HCT116 (cell line): ENCODE data around the gene TMEM50A. TPM values are rescaled to one million over a fixed set of nuclear protein-coding genes. Genes with fewer than 3 reads are reported as not detected.
"Not testable (repeated sequence)": the region's sequence is repeated elsewhere in the genome, so short reads cannot be mapped to it uniquely, and the experiment has no call there.

ENCODE experiments used
- ATAC-seq: fragments of 200-7000 bp; cut with Tn5 transposase; 2 replicates; pipeline ENCODE4 v1.9.1; 2020; ENCODE audit warnings: mild to moderate bottlenecking, moderate library complexity
- BruUV-seq: library from RNA; stranded (reverse); fragments of 400-500 nt; replicated peaks from 2 replicates; lab custom pipeline; 2021; lab: Mats Ljungman, UMichigan
- CTCF ChIA-PET: fragments of 300-600 bp; sonication (Branson Sonifier 250); formaldehyde crosslinking; loops from one replicate; lab custom pipeline; 2021; ENCODE audit warnings: antibody characterized with exemption; lab: Charles Lee
- POLR2A ChIA-PET: fragments of 300-600, 350-600 bp; sonication (Branson Sonifier 250); formaldehyde crosslinking; loops from one replicate; lab custom pipeline; 2021; ENCODE audit warnings: antibody characterized with exemption; lab: Charles Lee
- RAD21 ChIA-PET, 2 experiments: fragments of 300-600 bp; sonication (Branson Sonifier 250); formaldehyde crosslinking; loops; one replicate each; lab custom pipeline; 2023; ENCODE audit warnings: low total read pairs in 2 of 2; ENCODE audit not compliant: uncharacterized antibody in 2 of 2, unreplicated experiment in 2 of 2, low non-redundant PET in 1 of 2; lab: Charles Lee
- DNase-seq: peaks from one replicate; pipeline ENCODE4 v3.0.0-alpha.2; 2010; ENCODE audit warnings: low read depth, low spot score
- H2AFZ ChIP-seq: fragments of 200-600 bp; shearing (Covaris generic), sonication (generic); 2 replicates; pipeline ENCODE4 v1.6.1; 2017; ENCODE audit warnings: low read depth, mixed run types, mixed read lengths, antibody characterized with exemption, low read length; ENCODE audit not compliant: poor library complexity, severe bottlenecking
- H3K27ac ChIP-seq: 2 replicates; pipeline ENCODE4 v1.5.1; 2012; ENCODE audit warnings: low read depth, low read length
- H3K27me3 ChIP-seq: fragments of 200-600 bp; sonication (generic); 2 replicates; pipeline ENCODE4 v1.6.1; 2016; ENCODE audit warnings: mixed run types, low read length, mixed read lengths; ENCODE audit not compliant: insufficient read depth
- H3K36me3 ChIP-seq, 2 experiments: fragments of 200-500 bp in 1 of 2; fragments of 200-600 bp in 1 of 2; sonication (Bioruptor generic) in 1 of 2; sonication (generic) in 1 of 2; 2 replicates each; pipeline versions ENCODE4 v1.5.1 to v1.6.1; 2014 to 2016; ENCODE audit warnings: low read length in 2 of 2, inconsistent platforms in 1 of 2, mixed read lengths in 1 of 2, mixed run types in 1 of 2; ENCODE audit not compliant: insufficient read depth in 2 of 2, control insufficient read depth in 1 of 2
- H3K4me1 ChIP-seq, 2 experiments: fragments of 200-600 bp in 1 of 2; sonication (generic) in 1 of 2; 2 replicates each; pipeline versions ENCODE4 v1.5.1 to v1.6.1; 2012 to 2017; ENCODE audit warnings: low read length in 2 of 2, inconsistent platforms in 1 of 2, mild to moderate bottlenecking in 1 of 2, mixed read lengths in 1 of 2, mixed run types in 1 of 2, moderate library complexity in 1 of 2; ENCODE audit not compliant: insufficient read depth in 2 of 2, control insufficient read depth in 1 of 2
- H3K4me2 ChIP-seq: fragments of 200-600 bp; sonication (generic); 2 replicates; pipeline ENCODE4 v1.6.1; 2017; ENCODE audit warnings: mixed run types, low read length, mixed read lengths
- H3K4me3 ChIP-seq, 2 experiments: fragments of 200-600 bp in 1 of 2; sonication (generic) in 1 of 2; replicated peaks in 1 of 2; 2 replicates each; pipeline ENCODE4 v1.5.1; 2011 to 2016; ENCODE audit warnings: low read length in 2 of 2, control low read depth in 1 of 2, low read depth in 1 of 2, mild to moderate bottlenecking in 1 of 2, mixed read lengths in 1 of 2, mixed run types in 1 of 2
- H3K79me2 ChIP-seq: fragments of 200-600 bp; sonication (generic); 2 replicates; pipeline ENCODE4 v1.6.1; 2017; ENCODE audit warnings: mild to moderate bottlenecking, mixed run types, low read length, moderate library complexity, mixed read lengths; ENCODE audit not compliant: insufficient read depth
- H3K9ac ChIP-seq: fragments of 200-600 bp; sonication (generic); 2 replicates; pipeline ENCODE4 v1.6.1; 2016; ENCODE audit warnings: low read length, mixed read lengths
- H3K9me2 ChIP-seq: fragments of 200-600 bp; sonication (generic), shearing (Covaris generic); 2 replicates; pipeline ENCODE4 v1.6.1; 2017; ENCODE audit warnings: mixed run types, mild to moderate bottlenecking, moderate library complexity; ENCODE audit not compliant: insufficient read depth
- H3K9me3 ChIP-seq, 2 experiments: fragments of 200-500 bp in 1 of 2; fragments of 200-600 bp in 1 of 2; sonication (Bioruptor generic) in 1 of 2; sonication (generic) in 1 of 2; 2 replicates each; pipeline ENCODE4 v1.6.1; 2014 to 2017; ENCODE audit warnings: low read length in 2 of 2, mixed read lengths in 2 of 2, inconsistent platforms in 1 of 2, low read depth in 1 of 2, mild to moderate bottlenecking in 1 of 2, mixed run types in 1 of 2, moderate library complexity in 1 of 2; ENCODE audit not compliant: control insufficient read depth in 1 of 2, insufficient read depth in 1 of 2
- H4K20me1 ChIP-seq: fragments of 200-600 bp; sonication (generic), shearing (Covaris generic); 2 replicates; pipeline ENCODE4 v1.6.1; 2017; ENCODE audit warnings: mixed run types, mild to moderate bottlenecking, moderate library complexity; ENCODE audit not compliant: insufficient read depth
- EZH2 ChIP-seq: fragments of 200-600 bp; sonication (generic); IDR thresholded peaks from 2 replicates; pipeline ENCODE4 v1.6.1; 2017; ENCODE audit warnings: antibody characterized with exemption, mixed run types
- SP1 ChIP-seq: IDR thresholded peaks from 2 replicates; pipeline ENCODE4 v1.6.1; 2012; ENCODE audit warnings: low read depth
- YY1 ChIP-seq: IDR thresholded peaks from 2 replicates; pipeline ENCODE4 v1.6.1; 2011; ENCODE audit warnings: low read length, low read depth, moderate library complexity, mild to moderate bottlenecking; ENCODE audit not compliant: insufficient replicate concordance; ENCODE audit errors: extremely low read depth
- ZFX ChIP-seq: fragments of 450-650 bp; IDR thresholded peaks from 2 replicates; pipeline ENCODE4 v1.6.1; 2017
- ZNF274 ChIP-seq: fragments of 200-500 bp; sonication (Bioruptor generic); IDR thresholded peaks from 2 replicates; pipeline ENCODE4 v1.6.1; 2014; ENCODE audit warnings: mild to moderate bottlenecking, low read depth, low read length, inconsistent platforms
- intact Hi-C: fragments of 100-400 bp; cut with micrococcal nuclease; formaldehyde crosslinking; loops from 2 replicates; pipeline ENCODE4 v1.10.0; 2022
- total RNA-seq: library from RNA; stranded (reverse); gene quantifications from one replicate; pipeline ENCODE4 v1.2.1, GENCODE V29; 2021; ENCODE audit not compliant: unreplicated experiment

TMEM50A gene
- total RNA-seq, 1 experiment from 2014 or later = 80.7 TPM

GRCh38 chr1:25392841-25393240 is 54.7 kb downstream of the TMEM50A start:
- RAD21 ChIA-PET = no interaction called here
- CTCF ChIA-PET = no interaction called here
- no peak overlapping the region for H3K27ac ChIP-seq
- H3K36me3 ChIP-seq = no peaks in the 10 kb centered on the region
- no peaks in the 10 kb centered on the region for H3K4me1 ChIP-seq
- H3K9me3 ChIP-seq = no peaks in the 10 kb centered on the region
- H3K4me3 ChIP-seq = no peak overlapping the region
- H4K20me1 ChIP-seq = no peaks in the 10 kb centered on the region
- no TSS peak for BruUV-seq
- H3K27me3 ChIP-seq = no peaks in the 10 kb centered on the region
- no peak overlapping the region for H2AFZ ChIP-seq
- DNase-seq (no peak), ATAC-seq (no peak)
- intact Hi-C loops = no loop called here
- no peaks in the 10 kb centered on the region for H3K9me2 ChIP-seq
- no peaks in the 10 kb centered on the region for H3K79me2 ChIP-seq
- H3K4me2 ChIP-seq = no peak overlapping the region
- no peak for TF ChIP-seq YY1
- TF ChIP-seq EZH2 = no peak
- no peak for TF ChIP-seq ZNF274
- TF ChIP-seq ZFX = no peak
- no peak for TF ChIP-seq SP1
- POLR2A ChIA-PET = no interaction called here
- H3K9ac ChIP-seq = no peak overlapping the region

- DNase-seq, BruUV-seq, H3K9me2 ChIP-seq, RAD21 ChIA-PET, H3K9ac ChIP-seq, H3K4me1 ChIP-seq, H4K20me1 ChIP-seq, H3K79me2 ChIP-seq, H3K4me2 ChIP-seq, H3K27me3 ChIP-seq, CTCF ChIA-PET, H3K4me3 ChIP-seq, ATAC-seq, H2AFZ ChIP-seq, H3K27ac ChIP-seq, H3K36me3 ChIP-seq, intact Hi-C loops, H3K9me3 ChIP-seq, POLR2A ChIA-PET: not testable (repeated sequence)
Measured at GRCh38 chr1:25397549-25397948, 59.4 kb downstream of the TMEM50A start.

DNA sequence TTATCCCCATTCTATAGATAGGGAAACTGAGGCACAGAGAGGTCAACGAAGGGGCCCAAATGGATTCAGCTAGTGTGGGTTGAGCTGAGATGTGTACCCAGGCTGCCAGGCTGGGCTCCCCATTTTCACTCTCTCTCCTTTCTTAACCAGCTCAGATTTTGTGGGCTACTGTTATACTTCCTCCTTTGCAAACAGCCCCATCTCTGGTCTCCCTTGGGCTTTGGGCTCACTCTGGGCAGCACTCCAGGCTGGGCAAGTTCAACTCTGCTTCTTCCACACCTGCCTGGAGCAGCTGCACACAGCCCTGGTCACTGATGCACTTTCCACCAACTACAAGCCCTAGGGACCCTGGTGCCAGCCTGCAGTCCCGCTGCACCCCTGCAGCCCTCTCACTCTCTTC is 59.9 kb downstream of the TMEM50A start:
- DNase-seq, H3K27ac ChIP-seq, H3K9ac ChIP-seq, H3K4me3 ChIP-seq, H3K79me2 ChIP-seq, H3K9me2 ChIP-seq, H3K9me3 ChIP-seq, H3K27me3 ChIP-seq, H3K36me3 ChIP-seq, CTCF ChIA-PET, POLR2A ChIA-PET, ATAC-seq, H3K4me1 ChIP-seq, BruUV-seq, H2AFZ ChIP-seq, H4K20me1 ChIP-seq, intact Hi-C loops, RAD21 ChIA-PET, H3K4me2 ChIP-seq: not testable (repeated sequence)
